RWPE1 (cell line): ENCODE results near the gene MRPL18.

Experiments used
- CTCF ChIA-PET: fragments of 350-600 bp; sonication (Branson Sonifier 250); formaldehyde crosslinking; extraction: SDS; loops from one replicate; lab custom pipeline; 2021; lab: Yijun Ruan, JAX
- POLR2A ChIA-PET: fragments of 400-600 bp; formaldehyde crosslinking; extraction: SDS; loops from one replicate; lab custom pipeline; 2020; ENCODE audit warnings: antibody characterized with exemption; ENCODE audit not compliant: low non-redundant PET; lab: Yijun Ruan, JAX
- DNase-seq: peaks from one replicate; pipeline ENCODE4 v3.0.0; 2012; ENCODE audit warnings: low spot score
- H3K27ac ChIP-seq: fragments of 450-650 bp; 2 replicates; pipeline ENCODE4 v1.5.1; 2017
- CTCF ChIP-seq: fragments of 450-650 bp; conservative IDR thresholded peaks from 2 replicates; pipeline ENCODE4 v1.5.1; 2017; ENCODE audit warnings: low read depth, mild to moderate bottlenecking

Gene MRPL18

GRCh38 chr6:159826968-159827647 lies 36.8 kb downstream of the MRPL18 start:
- CTCF ChIA-PET = interaction anchor here (0.6 kb wide), 1 partner anchor 771 kb away, joined by 4 read pairs; no protein-coding TSS in a partner anchor
- TF ChIP-seq CTCF = no peak
- H3K27ac ChIP-seq = no peak overlapping the region
- DNase-seq = no peak
- POLR2A ChIA-PET = no interaction called here

GRCh38 chr6:159828074-159828473 lies 37.8 kb downstream of the MRPL18 start:
- ChIA-PET CTCF (no interaction called here), POLR2A (no interaction called here)
- no peak for TF ChIP-seq CTCF
- DNase-seq = no peak
- H3K27ac ChIP-seq = no peak overlapping the region

GRCh38 chr6:159829526-159829925 lies 39.3 kb downstream of the MRPL18 start:
- TF ChIP-seq CTCF = no peak
- H3K27ac ChIP-seq = no peak overlapping the region
- no peak for DNase-seq
- ChIA-PET POLR2A (no interaction called here), CTCF (interaction anchor here (0.5 kb wide), 1 partner anchor 25 kb away, joined by 3 read pairs; no protein-coding TSS in a partner anchor)

DNA sequence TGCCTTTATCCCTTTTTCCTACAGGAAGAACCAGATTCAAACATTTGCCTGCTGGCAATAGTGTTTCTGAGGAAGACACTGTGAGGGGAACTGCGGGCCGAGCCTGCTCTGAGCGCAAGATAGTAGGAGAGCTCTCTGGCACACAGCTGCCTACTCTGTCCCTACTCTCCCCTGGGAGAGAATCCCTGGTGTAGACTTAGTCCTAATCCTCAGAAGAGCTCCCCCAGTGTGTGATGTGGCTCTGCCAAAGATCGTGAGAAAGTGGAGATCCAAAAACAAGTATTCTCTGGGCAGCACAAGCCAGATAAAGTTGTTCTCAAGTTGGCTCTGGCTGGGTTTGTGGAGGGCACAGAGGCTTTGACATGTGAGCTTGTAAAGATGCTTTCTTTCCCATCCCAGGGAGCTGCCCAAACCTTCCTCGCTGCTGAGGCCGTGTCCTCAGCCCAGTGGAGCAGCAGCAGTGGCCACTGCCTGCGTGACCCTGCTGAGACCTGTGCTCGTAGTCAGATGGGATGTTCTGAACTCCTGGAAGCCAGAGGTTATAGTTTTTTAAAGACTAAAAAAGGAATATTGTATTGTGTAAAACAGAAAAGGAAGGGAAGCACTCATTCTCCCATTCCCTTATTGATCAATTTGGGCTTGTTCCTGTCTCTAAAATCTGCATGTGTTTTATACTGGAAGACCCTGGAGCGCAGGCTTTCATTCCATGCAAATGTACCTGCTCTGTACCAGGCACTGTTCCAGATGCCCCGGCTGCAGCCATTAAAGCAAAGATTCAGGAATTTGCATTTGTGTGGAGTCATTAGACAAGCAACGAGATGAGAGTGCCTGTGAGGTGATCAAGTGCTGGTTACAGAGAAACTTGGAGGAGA lies 40.5 kb downstream of the MRPL18 start:
- POLR2A ChIA-PET = no interaction called here

DNA sequence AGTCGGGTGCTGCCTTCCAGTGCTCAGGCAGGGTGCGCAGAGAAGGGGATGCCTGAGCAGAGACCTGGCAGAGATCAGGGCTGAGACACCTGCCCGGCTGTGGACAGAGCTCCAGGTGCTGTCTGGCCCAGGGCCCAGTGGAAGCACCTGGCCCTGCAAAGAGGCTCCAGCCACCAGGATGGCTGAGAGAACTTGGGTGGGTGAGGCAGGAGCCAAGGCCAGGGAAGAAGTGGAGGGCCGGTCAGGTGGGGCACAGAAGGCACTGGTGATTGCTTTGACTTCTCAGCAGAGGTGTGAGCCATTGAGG lies 41.1 kb downstream of the MRPL18 start:
- H3K27ac ChIP-seq = no peak overlapping the region
- POLR2A ChIA-PET = no interaction called here
- no peak for TF ChIP-seq CTCF

More for the DNA sequence above, 40.5 kb downstream of the MRPL18 start:
- no peak for DNase-seq
- no peak for TF ChIP-seq CTCF
- no peak overlapping the region for H3K27ac ChIP-seq
- CTCF ChIA-PET = no interaction called here

DNA sequence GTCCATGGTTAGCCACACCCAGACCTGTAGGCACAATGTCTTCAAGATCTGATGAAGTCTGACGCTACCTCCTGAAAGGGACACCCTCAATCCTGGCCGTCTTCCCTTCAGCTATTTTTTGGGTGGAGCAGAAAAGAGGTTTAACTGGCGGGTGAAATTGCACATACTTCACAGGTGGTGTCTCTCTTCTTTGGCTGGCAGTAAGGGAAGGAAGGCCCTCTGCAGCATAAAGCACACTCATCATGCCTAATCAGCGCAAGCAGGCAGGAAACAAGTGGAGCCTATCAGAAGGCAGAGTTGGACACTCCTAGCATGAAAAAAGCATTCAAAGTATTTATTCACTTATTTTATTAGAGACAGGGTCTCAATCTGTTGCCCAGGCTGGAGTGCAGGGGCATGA lies 42.7 kb downstream of the MRPL18 start:
- ChIA-PET CTCF (interaction anchor here (0.6 kb wide), 1 partner anchor 142 kb away, joined by 3 read pairs; no protein-coding TSS in a partner anchor), POLR2A (no interaction called here)
- H3K27ac ChIP-seq = no peak overlapping the region
- DNase-seq = no peak
- TF ChIP-seq CTCF = no peak

More for the DNA sequence above, 41.1 kb downstream of the MRPL18 start:
- DNase-seq = no peak
- CTCF ChIA-PET = interaction anchor here (0.6 kb wide), 1 partner anchor 70 kb away, joined by 3 read pairs; the partner anchor contains the start of gene ACAT2
